AG10803 (cell line): ENCODE measurements around the gene ZNF410.
A peak's percentile ranks its signal among the peaks of the same experiment; 100 is the strongest.

Experiments
- DNase-seq: peaks from one replicate; pipeline ENCODE4 v3.0.0; 2010; ENCODE audit warnings: low read depth
- H3K4me3 ChIP-seq: 2 replicates; pipeline ENCODE4 v1.5.1; 2011; ENCODE audit warnings: mild to moderate bottlenecking, low read length, control low read depth
- TF ChIP-seq, protein P1 (sequence below): conservative IDR thresholded peaks from 2 replicates; pipeline ENCODE4 v1.5.1; 2011; ENCODE audit warnings: mild to moderate bottlenecking, low read length, control low read depth, inconsistent platforms

The ZNF410 gene

DNA sequence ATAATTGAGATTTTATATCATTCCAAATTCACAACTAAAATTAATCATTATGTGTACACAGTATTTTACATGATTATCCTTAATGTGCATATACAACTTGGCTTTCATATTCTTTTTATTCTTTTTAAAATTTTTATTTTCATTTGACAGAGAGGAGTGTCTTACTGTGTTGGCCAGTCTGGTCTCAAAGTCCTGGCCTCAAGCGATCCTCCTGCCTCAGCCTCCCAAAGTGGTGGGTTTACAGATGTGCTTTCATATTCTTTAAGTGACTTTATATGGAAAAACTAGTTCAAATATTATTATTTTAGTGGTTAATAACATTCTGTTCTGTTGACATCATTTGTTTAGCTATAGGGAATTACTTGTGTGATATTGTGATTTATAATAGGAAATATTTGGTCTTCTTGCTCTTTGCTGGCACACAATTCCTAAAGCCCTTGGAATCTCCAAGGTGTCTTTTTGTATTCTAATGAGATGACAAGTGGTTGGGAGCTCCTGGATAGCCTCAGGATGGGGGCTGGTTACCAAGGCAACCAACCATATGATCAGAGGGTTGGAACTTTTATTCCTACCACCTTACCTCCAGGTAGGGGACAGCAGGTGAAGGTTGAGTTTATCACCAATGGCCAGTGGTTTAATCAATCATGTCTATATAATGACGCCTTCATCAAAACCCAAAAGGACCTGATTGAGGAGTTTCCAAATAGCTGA is 16.0 kb upstream of the ZNF410 start:
- DNase-seq = no peak
- no peak overlapping the region for H3K4me3 ChIP-seq
- TF ChIP-seq, protein P1, sequence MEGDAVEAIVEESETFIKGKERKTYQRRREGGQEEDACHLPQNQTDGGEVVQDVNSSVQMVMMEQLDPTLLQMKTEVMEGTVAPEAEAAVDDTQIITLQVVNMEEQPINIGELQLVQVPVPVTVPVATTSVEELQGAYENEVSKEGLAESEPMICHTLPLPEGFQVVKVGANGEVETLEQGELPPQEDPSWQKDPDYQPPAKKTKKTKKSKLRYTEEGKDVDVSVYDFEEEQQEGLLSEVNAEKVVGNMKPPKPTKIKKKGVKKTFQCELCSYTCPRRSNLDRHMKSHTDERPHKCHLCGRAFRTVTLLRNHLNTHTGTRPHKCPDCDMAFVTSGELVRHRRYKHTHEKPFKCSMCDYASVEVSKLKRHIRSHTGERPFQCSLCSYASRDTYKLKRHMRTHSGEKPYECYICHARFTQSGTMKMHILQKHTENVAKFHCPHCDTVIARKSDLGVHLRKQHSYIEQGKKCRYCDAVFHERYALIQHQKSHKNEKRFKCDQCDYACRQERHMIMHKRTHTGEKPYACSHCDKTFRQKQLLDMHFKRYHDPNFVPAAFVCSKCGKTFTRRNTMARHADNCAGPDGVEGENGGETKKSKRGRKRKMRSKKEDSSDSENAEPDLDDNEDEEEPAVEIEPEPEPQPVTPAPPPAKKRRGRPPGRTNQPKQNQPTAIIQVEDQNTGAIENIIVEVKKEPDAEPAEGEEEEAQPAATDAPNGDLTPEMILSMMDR = no peak

GRCh38 chr14:73873660-73874059 is 13.0 kb upstream of the ZNF410 start:
- H3K4me3 ChIP-seq = no peak overlapping the region
- TF ChIP-seq, protein P1 = no peak
- DNase-seq = no peak

DNA sequence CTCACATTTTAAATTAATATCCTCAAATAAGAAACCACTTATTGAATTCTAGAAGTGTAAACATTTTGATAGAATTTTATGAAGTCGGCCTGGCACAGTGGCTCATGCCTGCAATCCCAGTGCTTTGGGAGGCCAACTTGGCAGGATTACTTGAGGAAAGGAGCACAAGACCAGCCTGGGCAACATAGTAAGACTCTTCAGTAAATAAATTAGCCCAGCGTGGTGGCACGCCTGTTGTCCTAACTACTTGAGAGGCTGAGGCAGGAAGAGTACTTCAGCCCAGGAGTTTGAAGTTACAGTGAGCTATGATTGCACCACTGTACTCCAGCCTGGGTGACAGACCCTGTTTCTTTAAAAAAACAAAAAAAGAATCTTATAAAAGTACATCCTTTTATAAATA is 8.9 kb upstream of the ZNF410 start:
- no peak overlapping the region for H3K4me3 ChIP-seq
- DNase-seq = no peak
- TF ChIP-seq, protein P1 = no peak

DNA sequence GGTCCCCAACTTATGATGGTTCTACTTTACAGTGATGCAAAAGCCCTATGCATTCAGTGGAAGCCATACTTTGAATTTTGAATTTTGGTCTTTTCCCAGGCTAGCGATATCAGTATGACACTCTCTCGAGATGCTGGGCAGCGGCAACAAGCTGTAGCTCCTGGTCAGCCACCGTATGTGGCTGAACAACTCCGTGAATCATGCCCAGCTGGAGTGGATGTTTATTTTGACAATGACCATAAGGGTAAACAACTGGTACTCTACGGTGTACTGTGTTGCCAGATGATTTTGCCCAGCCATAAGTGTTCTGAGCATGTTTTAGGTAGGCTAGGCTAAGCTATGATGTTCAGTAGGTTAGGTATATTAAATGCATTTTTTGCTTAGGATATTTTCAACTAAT is 8.2 kb upstream of the ZNF410 start:
- no peak overlapping the region for H3K4me3 ChIP-seq
- TF ChIP-seq, protein P1 = no peak
- DNase-seq = no peak

- TF ChIP-seq, protein P1 = no peak
- no peak overlapping the region for H3K4me3 ChIP-seq
- no peak for DNase-seq
These were observed 7.6 kb upstream of the ZNF410 start for GRCh38 chr14:73879027-73879426.

- H3K4me3 ChIP-seq = no peak overlapping the region
- DNase-seq = no peak
- TF ChIP-seq, protein P1 = no peak
These were observed 2.0 kb upstream of the ZNF410 start for GRCh38 chr14:73884438-73885190.

DNA sequence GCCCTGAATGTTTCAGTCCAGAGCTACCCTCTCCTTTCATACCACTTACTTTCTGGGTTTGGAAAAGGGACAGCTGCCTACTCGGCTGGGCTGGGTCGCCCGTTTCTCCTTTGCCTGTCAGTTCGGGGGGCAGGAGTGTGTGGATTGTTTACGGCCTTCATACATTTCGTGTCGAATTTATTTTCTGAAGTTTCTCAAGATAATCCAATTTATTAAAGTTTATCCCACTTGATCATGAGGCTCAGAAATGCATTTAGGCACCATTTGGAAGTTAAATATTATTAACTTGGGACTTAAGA is 608 bp downstream of the ZNF410 start:
- TF ChIP-seq, protein P1 = no peak
- DNase-seq = no peak
- peak overlapping the region; percentile 86 for H3K4me3 ChIP-seq
